Peyer's patch (tissue), 4 donors: ENCODE data around the gene PPP1R37. TPM values are rescaled to one million over a fixed set of nuclear protein-coding genes. Genes with fewer than 3 reads are reported as not detected.

Source experiments
- DNase-seq, 3 donors: peaks; one replicate each; pipeline ENCODE4 v3.0.0-alpha.2; 2017 to 2019
- H3K27ac ChIP-seq, 4 donors: fragments of 200-600 bp; sonication (generic); one replicate each; pipeline ENCODE4 v1.5.1; 2016 to 2019
- H3K27me3 ChIP-seq, 2 donors: fragments of 200-600 bp; sonication (generic); one replicate each; pipeline ENCODE4 v1.5.1; 2019
- H3K36me3 ChIP-seq, 3 donors: fragments of 200-600 bp; sonication (generic); one replicate each; pipeline ENCODE4 v1.5.1; 2016 to 2019
- H3K4me1 ChIP-seq, 4 donors: fragments of 200-600 bp; sonication (generic); one replicate each; pipeline ENCODE4 v1.5.1; 2016 to 2019
- H3K4me3 ChIP-seq, 4 donors: fragments of 200-600 bp; sonication (generic); 1 replicate in 3 of 4; 2 replicates in 1 of 4; pipeline ENCODE4 v1.5.1; 2016 to 2019; ENCODE audit warnings: mild to moderate bottlenecking in 1 of 4
- H3K9me3 ChIP-seq, 4 donors: fragments of 200-600 bp; sonication (generic); one replicate each; pipeline ENCODE4 v1.5.1; 2016 to 2019; ENCODE audit warnings: mild to moderate bottlenecking in 1 of 4
- POLR2A ChIP-seq, 2 donors: fragments of 450-650 bp; IDR thresholded peaks; one replicate each; pipeline ENCODE4 v1.5.1; 2017; ENCODE audit warnings: antibody characterized with exemption in 2 of 2, mild to moderate bottlenecking in 2 of 2, moderate library complexity in 2 of 2
- total RNA-seq, 4 donors: library from RNA; depleted of rRNA; stranded (reverse); fragments of >200 nt; gene quantifications; one replicate each; pipeline ENCODE4 v1.1.0, GENCODE V29; 2016
- TF ChIP-seq, protein P1 (sequence below), 6 experiments: fragments of 450-650 bp in 4 of 6; fragments of 200-600 bp in 2 of 6; sonication (generic) in 1 of 6; IDR thresholded peaks; one replicate each; pipeline ENCODE4 v1.5.1; 2017 to 2019; ENCODE audit warnings: antibody characterized with exemption in 6 of 6, mild to moderate bottlenecking in 3 of 6, moderate library complexity in 1 of 6

The PPP1R37 gene
- total RNA-seq, 4 donors from 2014 or later: 41.8 to 75.1 (median 54.2) TPM

GRCh38 chr19:45142726-45143110, 49.7 kb downstream of the PPP1R37 start:
- Histone ChIP-seq H3K36me3 (peaks cover 0 to 69% (median 0%) of the 10 kb centered on the region in 3 donors), H3K4me1 (no peaks in the 10 kb centered on the region), H3K4me3 (no peak overlapping the region), H3K27ac (no peak overlapping the region), H3K9me3 (no peaks in the 10 kb centered on the region), H3K27me3 (no peaks in the 10 kb centered on the region)
- DNase-seq: no peak
- TF ChIP-seq, protein P1, sequence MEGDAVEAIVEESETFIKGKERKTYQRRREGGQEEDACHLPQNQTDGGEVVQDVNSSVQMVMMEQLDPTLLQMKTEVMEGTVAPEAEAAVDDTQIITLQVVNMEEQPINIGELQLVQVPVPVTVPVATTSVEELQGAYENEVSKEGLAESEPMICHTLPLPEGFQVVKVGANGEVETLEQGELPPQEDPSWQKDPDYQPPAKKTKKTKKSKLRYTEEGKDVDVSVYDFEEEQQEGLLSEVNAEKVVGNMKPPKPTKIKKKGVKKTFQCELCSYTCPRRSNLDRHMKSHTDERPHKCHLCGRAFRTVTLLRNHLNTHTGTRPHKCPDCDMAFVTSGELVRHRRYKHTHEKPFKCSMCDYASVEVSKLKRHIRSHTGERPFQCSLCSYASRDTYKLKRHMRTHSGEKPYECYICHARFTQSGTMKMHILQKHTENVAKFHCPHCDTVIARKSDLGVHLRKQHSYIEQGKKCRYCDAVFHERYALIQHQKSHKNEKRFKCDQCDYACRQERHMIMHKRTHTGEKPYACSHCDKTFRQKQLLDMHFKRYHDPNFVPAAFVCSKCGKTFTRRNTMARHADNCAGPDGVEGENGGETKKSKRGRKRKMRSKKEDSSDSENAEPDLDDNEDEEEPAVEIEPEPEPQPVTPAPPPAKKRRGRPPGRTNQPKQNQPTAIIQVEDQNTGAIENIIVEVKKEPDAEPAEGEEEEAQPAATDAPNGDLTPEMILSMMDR (IDR thresholded peaks at IDR 0.05): no peak
- TF ChIP-seq POLR2A (IDR thresholded peaks at IDR 0.05): no peak

GRCh38 chr19:45144431-45145269, 51.7 kb downstream of the PPP1R37 start:
- DNase-seq: no peak
- Histone ChIP-seq H3K4me3 (no peak overlapping the region), H3K27ac (no peak overlapping the region), H3K9me3 (no peaks in the 10 kb centered on the region), H3K4me1 (no peaks in the 10 kb centered on the region), H3K36me3 (peaks cover 0 to 69% (median 0%) of the 10 kb centered on the region in 3 donors), H3K27me3 (no peaks in the 10 kb centered on the region)
- TF ChIP-seq, protein P1 (IDR thresholded peaks at IDR 0.05): no peak
- TF ChIP-seq POLR2A (IDR thresholded peaks at IDR 0.05): no peak

DNA sequence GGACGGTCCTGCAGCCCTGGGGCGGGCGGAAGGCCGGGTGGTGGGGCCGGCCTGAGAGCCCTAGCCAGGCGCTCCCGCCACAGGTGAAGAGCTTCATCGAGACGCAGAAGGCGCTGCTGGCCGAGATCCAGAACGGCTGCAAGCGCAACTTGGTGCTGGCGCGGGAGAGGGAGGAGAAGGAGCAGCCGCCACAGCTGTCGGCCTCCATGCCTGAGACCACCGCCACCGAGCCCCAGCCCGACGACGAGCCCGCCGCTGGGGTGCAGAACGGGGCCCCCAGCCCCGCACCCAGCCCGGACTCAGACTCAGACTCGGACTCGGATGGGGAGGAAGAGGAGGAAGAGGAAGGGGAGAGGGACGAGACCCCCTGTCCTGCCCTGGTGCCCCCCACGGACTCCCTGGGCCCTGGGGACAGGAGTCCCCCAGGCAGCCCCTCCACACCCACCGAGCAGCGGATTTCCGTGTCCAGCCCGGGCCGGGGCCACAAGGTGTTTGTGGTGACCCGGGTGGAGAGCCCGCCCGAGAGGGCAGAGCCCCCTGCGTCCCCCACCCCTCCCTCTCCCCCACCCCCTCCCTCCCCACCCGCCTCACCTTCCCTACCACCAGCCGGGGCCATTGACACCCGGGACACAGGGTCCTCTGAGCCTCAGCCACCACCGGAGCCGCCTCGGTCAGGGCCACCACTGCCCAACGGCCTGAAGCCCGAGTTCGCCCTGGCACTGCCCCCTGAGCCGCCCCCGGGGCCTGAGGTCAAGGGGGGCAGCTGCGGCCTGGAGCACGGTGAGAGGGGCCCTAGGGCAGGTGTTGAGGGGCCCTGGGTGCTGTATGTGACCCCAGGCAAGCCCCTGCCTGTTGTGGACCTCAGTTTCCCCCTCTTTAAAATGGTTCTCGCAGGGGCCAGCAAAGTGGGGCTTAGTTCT, 52.6 kb downstream of the PPP1R37 start:
- peaks cover 0 to 62% (median 0%) of the 10 kb centered on the region in 3 donors for H3K36me3 ChIP-seq
- H3K27ac ChIP-seq: no peak overlapping the region
- H3K27me3 ChIP-seq: no peaks in the 10 kb centered on the region
- H3K4me3 ChIP-seq: no peak overlapping the region
- no peaks in the 10 kb centered on the region for H3K9me3 ChIP-seq
- DNase-seq: no peak
- H3K4me1 ChIP-seq: no peaks in the 10 kb centered on the region
- TF ChIP-seq, protein P1 (IDR thresholded peaks at IDR 0.05): no peak
- no peak for TF ChIP-seq POLR2A (IDR thresholded peaks at IDR 0.05)

- Histone ChIP-seq H3K36me3 (peaks cover 0 to 55% (median 0%) of the 10 kb centered on the region in 3 donors), H3K4me1 (no peaks in the 10 kb centered on the region), H3K27me3 (no peaks in the 10 kb centered on the region), H3K4me3 (no peak overlapping the region), H3K27ac (no peak overlapping the region), H3K9me3 (no peaks in the 10 kb centered on the region)
- DNase-seq: no peak
- TF ChIP-seq POLR2A (IDR thresholded peaks at IDR 0.05): no peak
These were observed 53.3 kb downstream of the PPP1R37 start for GRCh38 chr19:45146251-45146650.

DNA sequence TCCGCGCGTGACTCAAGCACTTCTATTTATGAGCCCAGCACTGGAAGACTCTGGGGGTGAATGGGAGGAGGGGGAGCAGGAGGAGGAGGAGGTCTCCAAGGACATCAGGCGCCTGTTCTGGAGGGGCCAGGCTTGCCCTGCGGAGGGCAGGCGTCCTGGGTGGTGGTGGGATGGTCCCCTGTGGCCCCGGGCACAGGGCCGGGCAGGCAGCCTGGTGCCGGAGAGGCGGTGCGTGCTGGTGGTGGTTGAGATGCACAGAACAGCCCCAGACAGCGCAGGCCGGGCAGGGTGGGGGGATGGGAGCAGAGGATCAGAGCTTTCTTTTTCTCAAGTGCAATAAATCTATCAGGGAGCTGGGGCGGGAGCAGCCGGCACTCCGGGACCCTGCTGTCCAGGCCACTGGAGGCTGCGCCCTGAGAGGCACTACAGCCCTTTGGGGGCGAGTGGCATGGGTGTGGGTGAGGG, 53.8 kb downstream of the PPP1R37 start:
- H3K4me3 ChIP-seq: no peak overlapping the region
- H3K27me3 ChIP-seq: peaks cover 0 to 1% of the 10 kb centered on the region in 2 donors
- H3K4me1 ChIP-seq: peaks cover 0 to 1% (median under 1%) of the 10 kb centered on the region in 4 donors
- peaks cover 0 to 50% (median 0%) of the 10 kb centered on the region in 3 donors for H3K36me3 ChIP-seq
- TF ChIP-seq POLR2A (IDR thresholded peaks at IDR 0.05): no peak
- TF ChIP-seq, protein P1 (IDR thresholded peaks at IDR 0.05): no peak
- H3K9me3 ChIP-seq: no peaks in the 10 kb centered on the region
- H3K27ac ChIP-seq: no peak overlapping the region
- no peak for DNase-seq
